Measurements from ENCODE around the gene VPS37C. TPM values are rescaled to one million over a fixed set of nuclear protein-coding genes. Genes with fewer than 3 reads are reported as not detected.

VPS37C gene
- total and polyA plus RNA-seq, 9 of the 15 experiments (the other 6 are each of a cell fraction or from before 2014, with no cell fraction given) = 0.62 to 29.8 (median 11.5) TPM

GRCh38 chr11:61120706-61121191, 40.5 kb downstream of the VPS37C start:
- peaks cover 27 to 60% of the 10 kb centered on the region in 2 experiments; a peak in 4 of 5 replicates for H3K27me3 ChIP-seq (ENCODE audit: control insufficient read depth in 2 of 2, insufficient read depth in 2 of 2, low read length in 2 of 2)
- POLR2A ChIA-PET = interaction anchor here (1.4 to 1.6 kb wide), 2 partner anchors 9 to 16 kb away, joined by 3 to 4 read pairs; no protein-coding TSS in a partner anchor
- intact Hi-C loops (cut with micrococcal nuclease) = no loop called here
- no peaks in the 10 kb centered on the region for H3K36me3 ChIP-seq (ENCODE audit: control insufficient read depth, insufficient read depth, low read length)
- H3K4me3 ChIP-seq = no peak overlapping the region
- H3K9ac ChIP-seq (ENCODE audit: insufficient read depth in 1 of 2, low read depth in 2 of 2, low read length in 2 of 2) = no peak overlapping the region
- H3K4me2 ChIP-seq (ENCODE audit: insufficient read depth, low read length) = no peak overlapping the region
- H4K20me1 ChIP-seq (replicated peaks; ENCODE audit: control insufficient read depth, insufficient read depth, low read length) = peaks cover 26% of the 10 kb centered on the region
- H3K9me1 ChIP-seq (ENCODE audit: control insufficient read depth, insufficient read depth, low read length) = peaks cover 4% of the 10 kb centered on the region
- H2AFZ ChIP-seq (ENCODE audit: low read depth, low read length) = no peak overlapping the region
- DNase-seq (ENCODE audit: extremely low read depth in 1 of 4, low spot score in 3 of 4) (no peak), ATAC-seq (no peak), FAIRE-seq (no peak)
- H3K9me3 ChIP-seq (replicated peaks; ENCODE audit: control insufficient read depth, insufficient read depth, low read depth, low read length) = no peaks in the 10 kb centered on the region
- no peak overlapping the region for H3K27ac ChIP-seq (ENCODE audit: extremely low read depth, low read depth, low read length)
- CTCF ChIA-PET (ENCODE audit: low intra/inter-chr PET ratio) = no interaction called here
- 28% methylated on average over 5 of the region's 5 CpGs for WGBS (ENCODE audit: insufficient coverage, low coverage, missing lambda C conversion rate)
- H3K4me1 ChIP-seq (replicated peaks in 1 of 2; ENCODE audit: control insufficient read depth in 2 of 2, insufficient read depth in 2 of 2, low read length in 2 of 2) = peaks cover 11 to 12% of the 10 kb centered on the region in 2 experiments; a peak in 4 of 5 replicates
- TF ChIP-seq RFX1 (IDR thresholded peaks at IDR 0.05) (peak; percentile 56; the same call in 1 of the 2 replicates), ZKSCAN1 (IDR thresholded peaks at IDR 0.05; ENCODE audit: low read depth, low read length) (no peak), NRF1 (conservative IDR thresholded peaks at IDR 0.05 in 1 of 2, IDR thresholded peaks at IDR 0.05 in 1 of 2) (peak; percentile 13 to 24; a peak in 1 of 4 replicates), KAT2B (IDR thresholded peaks at IDR 0.05; ENCODE audit: low read depth, low read length) (no peak), HBP1 (CRISPR knock-in tag; IDR thresholded peaks at IDR 0.05) (no peak), SMARCB1 (IDR thresholded peaks at IDR 0.05; ENCODE audit: insufficient read length, low read depth) (no peak)
- H3K79me2 ChIP-seq (ENCODE audit: control insufficient read depth, insufficient read depth, low read length) = no peaks in the 10 kb centered on the region
- no TSS peak for BruUV-seq (replicated peaks)
- in situ Hi-C loops (cut with MboI) = no loop called here
